Fibroblast of mammary gland (primary cell): ENCODE results near the gene TTC39A.

Experiments
- DNase-seq: peaks from one replicate; pipeline ENCODE4 v3.0.0-alpha.2; 2010; ENCODE audit warnings: low read depth
- H3K4me3 ChIP-seq: 2 replicates; pipeline ENCODE4 v1.5.1; 2011; ENCODE audit warnings: low read depth, mild to moderate bottlenecking, low read length, moderate library complexity; ENCODE audit not compliant: control insufficient read depth
- TF ChIP-seq, protein P1 (sequence below): conservative IDR thresholded peaks from 2 replicates; pipeline ENCODE4 v1.5.1; 2011; ENCODE audit warnings: low read depth, low read length, inconsistent platforms; ENCODE audit not compliant: control insufficient read depth, insufficient read depth

Gene TTC39A

DNA sequence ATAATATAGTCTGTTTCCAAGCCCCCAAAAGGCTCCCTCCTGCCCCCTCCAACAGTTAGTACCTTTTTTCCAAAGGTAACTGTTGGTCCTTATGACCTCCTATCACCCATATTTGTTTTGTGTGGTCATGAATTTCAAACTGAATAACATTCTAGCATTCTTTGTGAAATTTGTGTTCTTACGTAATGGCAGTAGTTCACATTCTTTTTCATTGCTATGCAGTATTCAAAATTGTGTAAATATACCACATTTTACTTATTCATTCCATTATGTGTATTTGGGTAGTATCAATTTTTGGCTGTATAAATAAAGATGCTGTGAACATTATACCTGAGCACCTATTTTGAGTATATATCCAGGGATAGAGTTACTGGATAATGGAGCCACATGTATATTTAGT lies 80.9 kb downstream of the TTC39A start:
- no peak for DNase-seq
- TF ChIP-seq, protein P1, sequence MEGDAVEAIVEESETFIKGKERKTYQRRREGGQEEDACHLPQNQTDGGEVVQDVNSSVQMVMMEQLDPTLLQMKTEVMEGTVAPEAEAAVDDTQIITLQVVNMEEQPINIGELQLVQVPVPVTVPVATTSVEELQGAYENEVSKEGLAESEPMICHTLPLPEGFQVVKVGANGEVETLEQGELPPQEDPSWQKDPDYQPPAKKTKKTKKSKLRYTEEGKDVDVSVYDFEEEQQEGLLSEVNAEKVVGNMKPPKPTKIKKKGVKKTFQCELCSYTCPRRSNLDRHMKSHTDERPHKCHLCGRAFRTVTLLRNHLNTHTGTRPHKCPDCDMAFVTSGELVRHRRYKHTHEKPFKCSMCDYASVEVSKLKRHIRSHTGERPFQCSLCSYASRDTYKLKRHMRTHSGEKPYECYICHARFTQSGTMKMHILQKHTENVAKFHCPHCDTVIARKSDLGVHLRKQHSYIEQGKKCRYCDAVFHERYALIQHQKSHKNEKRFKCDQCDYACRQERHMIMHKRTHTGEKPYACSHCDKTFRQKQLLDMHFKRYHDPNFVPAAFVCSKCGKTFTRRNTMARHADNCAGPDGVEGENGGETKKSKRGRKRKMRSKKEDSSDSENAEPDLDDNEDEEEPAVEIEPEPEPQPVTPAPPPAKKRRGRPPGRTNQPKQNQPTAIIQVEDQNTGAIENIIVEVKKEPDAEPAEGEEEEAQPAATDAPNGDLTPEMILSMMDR = no peak

DNA sequence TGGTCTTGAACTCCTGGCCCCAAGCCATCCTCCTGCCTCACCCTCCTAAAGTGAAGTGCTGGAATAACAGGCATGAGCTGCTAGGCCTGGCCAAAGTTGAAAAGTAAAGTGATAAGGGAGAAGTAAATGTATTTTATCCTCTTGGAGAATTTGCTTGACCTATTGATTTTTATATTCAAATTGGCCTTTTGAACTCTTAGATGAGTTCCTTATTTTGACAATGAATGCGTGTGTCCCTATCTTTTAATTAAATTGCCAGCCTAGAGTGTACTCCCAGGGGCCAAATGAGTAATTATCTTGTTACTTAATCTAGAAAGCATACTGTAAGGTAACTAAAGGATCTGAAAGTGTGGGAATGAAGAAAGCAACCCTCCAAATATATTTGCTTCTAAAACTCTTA lies 82.9 kb downstream of the TTC39A start:
- H3K4me3 ChIP-seq = no peak overlapping the region
- DNase-seq = no peak
- TF ChIP-seq, protein P1 = no peak

More for the DNA sequence above, 80.9 kb downstream of the TTC39A start:
- H3K4me3 ChIP-seq = no peak overlapping the region

DNA sequence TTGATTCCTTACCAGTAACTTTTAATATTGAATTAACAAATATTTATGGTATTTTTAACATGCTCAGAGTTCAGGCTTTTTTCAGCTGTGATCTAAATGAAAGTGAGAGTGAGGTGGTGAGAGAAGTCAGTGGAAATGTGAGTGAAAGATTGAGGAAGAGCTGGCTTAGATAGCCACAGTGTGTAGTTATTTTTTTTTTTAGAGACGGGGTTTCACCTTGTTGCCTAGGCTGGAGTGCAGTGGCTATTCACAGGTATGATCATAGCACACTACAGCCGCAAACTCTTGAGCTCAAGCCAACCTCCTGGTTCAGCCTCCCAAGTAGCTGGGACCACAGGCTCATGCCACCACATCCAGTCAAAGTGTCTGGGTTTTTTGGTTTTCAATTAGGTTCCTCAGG lies 83.3 kb downstream of the TTC39A start:
- no peak for DNase-seq
- TF ChIP-seq, protein P1 = no peak
- no peak overlapping the region for H3K4me3 ChIP-seq

DNA sequence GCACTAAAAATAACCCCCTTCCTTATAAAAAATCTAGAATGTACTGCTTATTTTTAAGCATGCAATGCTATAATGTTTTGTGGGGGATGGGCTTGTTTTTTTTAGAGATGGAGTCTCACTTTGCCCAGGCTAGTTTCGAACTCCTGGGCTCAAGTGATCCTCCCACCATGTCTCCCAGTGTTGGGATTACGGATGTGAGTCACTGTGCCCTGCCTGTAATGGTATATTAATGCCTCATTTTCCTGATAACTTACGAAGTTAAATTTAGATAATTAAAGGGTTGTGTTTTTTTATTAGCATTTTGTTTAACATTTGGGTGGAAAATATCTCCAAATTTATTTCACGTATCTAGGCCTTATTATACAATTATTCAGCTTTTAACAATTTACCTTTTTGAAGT lies 87.8 kb downstream of the TTC39A start:
- TF ChIP-seq, protein P1 = no peak
- DNase-seq = no peak
- no peak overlapping the region for H3K4me3 ChIP-seq

DNA sequence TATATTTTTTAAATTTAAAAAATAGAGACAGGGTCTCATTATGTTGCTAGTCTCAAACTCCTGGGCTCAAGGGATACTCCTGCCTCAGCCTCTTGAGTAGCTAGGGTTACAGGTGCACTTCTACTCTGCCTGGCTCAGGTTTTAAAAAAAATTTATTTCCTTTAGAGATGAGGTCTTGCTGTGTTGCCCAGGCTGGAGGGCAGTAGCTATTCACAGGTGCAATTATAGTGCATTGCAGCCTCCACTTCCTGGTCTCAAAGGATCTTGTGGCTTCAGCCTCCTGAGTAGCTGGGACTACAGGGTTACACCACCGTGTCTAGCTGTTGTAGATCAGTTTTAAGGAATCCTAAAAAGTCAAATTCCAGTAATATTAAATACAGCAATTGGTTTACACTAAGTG lies 89.2 kb downstream of the TTC39A start:
- H3K4me3 ChIP-seq = no peak overlapping the region
- DNase-seq = no peak
- TF ChIP-seq, protein P1 = no peak

DNA sequence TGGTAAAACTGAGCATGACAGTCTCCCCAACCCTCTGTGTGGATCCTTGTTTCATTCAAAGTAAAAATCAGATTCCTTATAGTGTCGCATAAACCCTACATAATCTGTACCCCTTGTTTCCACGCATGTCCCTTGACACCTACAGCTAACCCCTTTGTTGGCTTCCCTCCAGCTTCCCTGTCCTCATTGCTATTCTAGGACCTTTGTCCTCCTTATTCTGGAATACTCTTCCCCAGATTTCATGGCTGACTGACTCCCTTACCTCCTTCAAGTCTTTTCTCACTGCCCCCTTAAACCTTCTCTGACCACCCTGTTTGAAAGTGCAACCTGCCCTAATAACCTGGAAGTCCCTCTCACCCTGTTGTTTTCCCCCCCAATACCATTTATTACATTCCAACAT lies 90.3 kb downstream of the TTC39A start:
- DNase-seq = no peak
- H3K4me3 ChIP-seq = no peak overlapping the region
- TF ChIP-seq, protein P1 = no peak

DNA sequence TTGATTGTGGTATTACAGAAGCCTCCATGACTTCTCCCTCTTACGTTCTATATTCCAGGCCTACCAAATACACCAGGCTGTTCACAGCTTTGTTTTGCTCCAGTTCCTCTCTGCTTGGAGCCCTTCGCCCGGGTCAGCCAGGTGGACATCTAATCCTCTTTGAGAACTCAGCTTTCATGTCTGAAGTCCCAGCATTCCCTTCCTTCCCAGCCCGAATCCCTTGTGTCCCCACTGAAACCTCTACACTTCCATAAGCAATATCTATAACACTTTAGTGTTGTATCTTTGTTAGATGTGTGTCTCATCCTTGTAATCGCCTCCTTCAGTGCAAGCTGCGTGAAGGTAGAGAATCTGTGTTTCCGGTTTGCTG lies 92.3 kb downstream of the TTC39A start:
- TF ChIP-seq, protein P1 = no peak

More for the DNA sequence above, 92.3 kb downstream of the TTC39A start:
- peak overlapping the region; percentile 94 for H3K4me3 ChIP-seq
- no peak for DNase-seq
